Esophagus muscularis mucosa (tissue), 4 donors: ENCODE measurements around the gene ZNF112.

ENCODE experiments used
- EP300 ChIP-seq: sonication (generic); formaldehyde crosslinking; IDR thresholded peaks from one replicate; pipeline ENCODE4 v1.6.1; 2017; ENCODE audit warnings: antibody characterized with exemption
- POLR2A ChIP-seq: fragments of 450-650 bp; IDR thresholded peaks from one replicate; pipeline ENCODE4 v1.6.1; 2017; ENCODE audit warnings: antibody characterized with exemption, moderate library complexity, mild to moderate bottlenecking, low read depth
- POLR2AphosphoS5 ChIP-seq, 2 donors: sonication (generic); formaldehyde crosslinking; IDR thresholded peaks; one replicate each; pipeline ENCODE4 v1.6.1; 2017; ENCODE audit warnings: antibody characterized with exemption in 2 of 2
- TF ChIP-seq, protein P1 (sequence below), 3 experiments: fragments of 200-600 bp in 2 of 3; fragments of 450-650 bp in 1 of 3; sonication (generic) in 2 of 3; IDR thresholded peaks; one replicate each; pipeline ENCODE4 v1.5.1; 2017 to 2019; ENCODE audit warnings: antibody characterized with exemption in 3 of 3, mild to moderate bottlenecking in 2 of 3, moderate library complexity in 1 of 3

DNA sequence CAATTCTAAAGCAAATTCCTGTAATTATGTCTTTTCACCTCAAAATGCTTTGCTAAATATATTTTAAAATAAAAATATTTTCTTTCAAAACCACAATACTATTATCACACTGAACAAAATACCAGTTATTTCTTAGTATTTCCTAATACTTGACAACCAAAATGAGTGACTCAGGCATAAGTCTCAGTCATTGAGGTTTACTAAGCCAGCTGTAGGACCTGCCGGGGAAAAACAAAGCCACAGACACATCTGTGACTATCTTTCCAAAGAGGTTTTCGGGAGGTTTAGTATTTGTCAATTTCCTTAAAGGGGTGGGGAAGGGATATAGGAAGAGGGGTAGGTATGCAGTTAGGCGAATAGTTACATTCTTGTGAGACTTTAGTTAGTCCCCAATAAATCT lies 48.5 kb downstream of the ZNF112 start:
- TF ChIP-seq, protein P1, sequence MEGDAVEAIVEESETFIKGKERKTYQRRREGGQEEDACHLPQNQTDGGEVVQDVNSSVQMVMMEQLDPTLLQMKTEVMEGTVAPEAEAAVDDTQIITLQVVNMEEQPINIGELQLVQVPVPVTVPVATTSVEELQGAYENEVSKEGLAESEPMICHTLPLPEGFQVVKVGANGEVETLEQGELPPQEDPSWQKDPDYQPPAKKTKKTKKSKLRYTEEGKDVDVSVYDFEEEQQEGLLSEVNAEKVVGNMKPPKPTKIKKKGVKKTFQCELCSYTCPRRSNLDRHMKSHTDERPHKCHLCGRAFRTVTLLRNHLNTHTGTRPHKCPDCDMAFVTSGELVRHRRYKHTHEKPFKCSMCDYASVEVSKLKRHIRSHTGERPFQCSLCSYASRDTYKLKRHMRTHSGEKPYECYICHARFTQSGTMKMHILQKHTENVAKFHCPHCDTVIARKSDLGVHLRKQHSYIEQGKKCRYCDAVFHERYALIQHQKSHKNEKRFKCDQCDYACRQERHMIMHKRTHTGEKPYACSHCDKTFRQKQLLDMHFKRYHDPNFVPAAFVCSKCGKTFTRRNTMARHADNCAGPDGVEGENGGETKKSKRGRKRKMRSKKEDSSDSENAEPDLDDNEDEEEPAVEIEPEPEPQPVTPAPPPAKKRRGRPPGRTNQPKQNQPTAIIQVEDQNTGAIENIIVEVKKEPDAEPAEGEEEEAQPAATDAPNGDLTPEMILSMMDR (IDR thresholded peaks at IDR 0.05), result no peak
- TF ChIP-seq EP300 (no peak), POLR2A (no peak), POLR2AphosphoS5 (IDR thresholded peaks at IDR 0.05) (no peak)
